Limb (tissue), 2 donors: Measurements from ENCODE around the gene EVL.
A peak's percentile ranks its signal among the peaks of the same experiment; 100 is the strongest.
"Not testable (repeated sequence)": the region's sequence is repeated elsewhere in the genome, so short reads cannot be mapped to it uniquely, and the experiment has no call there.

Experiments used
- DNase-seq, 2 donors: peaks; one replicate each; pipeline ENCODE4 v3.0.0-alpha.2; 2016; ENCODE audit errors: extremely low spot score in 2 of 2

The EVL gene

DNA sequence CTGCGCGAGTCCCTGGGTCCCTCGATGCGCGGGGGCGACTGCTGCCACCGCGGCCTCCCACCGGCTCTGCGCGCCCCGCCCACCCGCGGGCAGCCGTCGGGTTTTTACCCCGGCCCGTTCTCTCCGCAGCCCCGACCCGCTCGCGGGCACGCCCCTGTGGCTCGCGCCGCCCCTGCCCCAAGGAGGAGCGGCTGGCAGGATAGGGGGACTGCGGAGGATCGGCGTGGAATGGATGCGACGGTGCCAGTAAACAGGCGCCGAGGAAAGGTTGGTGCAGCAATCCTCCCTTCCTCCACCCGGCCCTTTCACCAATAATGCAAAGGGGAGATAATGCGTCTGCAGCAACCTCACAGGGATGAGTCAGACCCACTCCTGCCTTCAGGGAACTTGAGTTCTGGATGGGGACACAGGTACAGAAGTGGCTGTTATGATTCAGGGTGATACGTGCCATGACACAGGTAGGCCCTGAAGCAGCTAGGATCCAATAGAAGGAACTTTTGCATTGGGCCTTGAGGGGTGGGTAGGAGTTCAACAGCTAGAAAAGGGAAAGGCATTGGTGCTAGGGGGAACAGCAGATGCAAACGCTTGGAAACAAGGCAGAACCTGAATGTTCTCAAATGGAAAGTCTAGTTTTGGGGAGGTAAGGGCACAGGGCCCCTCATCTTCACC is 94.8 kb downstream of the EVL start:
- no peak for DNase-seq

DNA sequence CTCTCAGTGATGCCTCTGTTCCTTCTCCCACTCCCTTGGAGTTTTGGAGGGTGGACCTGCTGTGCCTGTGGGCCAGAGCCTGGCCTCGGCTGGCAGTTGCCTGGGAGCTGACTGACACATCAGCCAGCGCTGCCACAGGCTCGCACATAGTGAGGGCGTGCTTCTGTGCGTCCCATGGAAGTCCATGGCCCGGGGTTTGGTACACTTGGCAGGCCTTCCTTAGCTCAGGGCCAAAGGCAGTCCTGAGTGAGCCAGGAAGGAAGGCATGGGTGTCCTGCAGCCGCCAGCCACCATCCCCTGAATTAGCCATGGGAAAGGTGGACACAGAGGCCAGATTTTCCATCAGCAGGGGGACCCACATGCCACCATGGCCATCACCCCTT is 95.3 kb downstream of the EVL start:
- DNase-seq, result peak in 1 of 2 donors; percentile 19

DNA sequence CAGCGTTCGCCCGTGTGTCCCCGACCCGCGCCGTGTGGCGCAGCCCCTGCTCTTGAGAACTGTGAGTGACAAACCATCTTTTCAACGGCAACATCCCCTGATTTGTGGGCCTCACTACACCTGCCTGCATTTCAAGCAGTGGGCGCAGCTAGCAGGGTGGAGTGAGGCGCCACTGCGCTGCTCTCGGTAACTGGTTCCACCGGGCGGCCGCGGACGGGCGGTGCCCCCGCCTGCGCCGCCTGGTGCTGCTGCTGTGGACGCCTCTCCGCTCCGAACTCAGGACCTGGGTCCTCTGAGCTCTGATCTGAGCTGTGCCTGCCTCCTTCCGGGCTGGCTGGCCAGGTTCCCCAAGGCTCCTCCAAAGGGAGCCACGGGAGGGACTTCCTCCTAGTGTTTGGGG is 100.2 kb downstream of the EVL start:
- no peak for DNase-seq

DNA sequence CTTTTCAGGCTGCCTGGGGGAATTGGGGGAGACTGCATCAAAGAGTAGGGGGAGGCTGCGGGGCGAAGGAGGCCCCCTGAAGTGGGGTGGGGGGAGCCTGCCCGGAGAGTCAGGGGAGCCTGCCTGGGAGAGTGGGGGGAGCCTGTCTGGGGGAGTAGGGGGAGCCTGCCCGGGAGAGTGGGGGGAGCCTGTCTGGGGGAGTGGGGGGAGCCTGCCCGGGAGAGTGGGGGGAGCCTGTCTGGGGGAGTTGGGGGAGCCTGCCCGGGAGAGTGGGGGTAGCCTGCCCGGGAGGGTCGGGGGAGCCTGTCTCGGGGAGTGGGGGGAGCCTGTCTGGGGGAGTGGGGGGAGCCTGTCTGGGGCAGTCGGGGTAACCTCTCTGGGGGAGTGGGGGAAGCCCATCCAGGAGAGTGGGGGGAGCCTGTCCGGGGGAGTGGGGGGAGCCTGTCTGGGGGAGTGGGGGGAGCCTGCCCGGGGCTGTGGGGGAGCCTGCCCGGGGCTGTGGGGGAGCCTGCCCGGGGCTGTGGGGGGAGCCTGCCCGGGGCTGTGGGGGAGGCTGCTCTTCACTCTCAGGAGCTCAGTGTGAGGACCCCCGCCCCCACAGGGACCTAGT is 100.7 kb downstream of the EVL start:
- no peak for DNase-seq

DNA sequence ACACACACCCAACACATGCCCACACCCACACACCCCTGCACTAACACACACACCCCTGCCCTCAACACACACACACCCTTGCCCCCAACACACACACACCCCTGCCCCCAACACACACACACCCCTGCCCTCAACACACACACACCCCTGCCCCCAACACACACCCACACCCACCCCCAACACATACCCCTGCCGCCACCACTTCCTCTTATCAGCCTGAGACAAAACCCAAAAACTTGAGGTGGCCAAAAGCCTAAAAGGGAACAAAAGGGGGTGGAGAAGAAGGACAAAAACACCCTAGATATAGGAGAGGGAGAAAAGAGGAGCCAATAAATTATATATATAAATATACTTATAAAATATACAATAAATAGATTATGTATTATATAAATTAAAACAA is 103.3 kb downstream of the EVL start:
- DNase-seq, result no peak

DNA sequence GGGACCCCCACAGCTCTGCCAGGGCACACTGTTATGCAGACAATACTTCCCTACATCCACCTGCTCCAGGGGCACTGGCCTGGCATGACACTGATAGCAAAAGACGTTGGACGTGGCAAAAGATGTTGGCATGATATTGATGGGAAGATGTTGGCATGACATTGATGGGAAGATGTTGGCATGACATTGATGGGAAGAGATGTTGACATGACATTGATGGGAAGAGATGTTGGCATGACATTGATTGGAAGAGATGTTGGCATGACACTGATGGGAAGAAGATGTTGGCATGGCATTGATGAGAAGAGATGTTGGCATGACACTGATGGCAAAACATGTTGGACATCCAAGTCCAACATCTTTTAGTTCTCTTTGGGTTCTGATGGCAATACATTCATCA is 105.7 kb downstream of the EVL start:
- no peak for DNase-seq

DNA sequence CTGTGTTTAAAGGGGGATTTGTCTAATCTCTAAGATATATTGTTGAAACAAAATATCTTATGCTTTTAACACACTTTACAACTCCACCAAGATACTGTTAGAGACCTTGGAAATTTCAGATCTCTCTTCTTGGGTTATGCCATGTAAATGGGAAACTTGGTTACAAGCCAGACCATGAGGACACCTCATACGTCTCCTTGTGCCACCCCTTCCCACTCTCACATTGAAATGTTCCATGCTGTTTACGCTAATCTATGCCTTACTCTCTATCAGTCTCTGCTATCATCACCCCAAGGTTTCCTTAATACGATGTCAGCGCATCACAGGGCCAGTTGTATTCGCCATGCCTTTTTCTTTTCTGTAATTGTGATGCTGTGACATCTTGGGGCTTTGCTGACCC is 107.6 kb downstream of the EVL start:
- no peak for DNase-seq

DNA sequence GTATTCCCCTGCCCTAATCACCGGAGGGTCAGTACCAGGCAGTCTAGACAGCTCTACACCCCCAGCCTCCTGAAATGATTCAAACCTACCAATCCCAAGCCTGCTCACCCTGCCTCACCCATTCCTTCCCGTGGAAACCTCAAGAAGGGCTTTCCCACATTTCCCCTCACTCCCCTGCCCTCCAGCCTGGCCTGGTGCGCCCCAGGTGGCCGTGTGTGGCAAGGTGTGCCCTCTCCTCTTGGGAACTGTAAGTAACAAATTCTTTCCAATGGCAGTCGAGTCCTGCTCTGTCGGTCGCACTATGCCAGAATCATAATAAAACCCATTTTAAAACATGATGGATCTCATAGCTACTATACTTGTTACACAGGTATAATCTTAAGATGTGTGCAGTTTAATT is 108.1 kb downstream of the EVL start:
- no peak for DNase-seq

DNA sequence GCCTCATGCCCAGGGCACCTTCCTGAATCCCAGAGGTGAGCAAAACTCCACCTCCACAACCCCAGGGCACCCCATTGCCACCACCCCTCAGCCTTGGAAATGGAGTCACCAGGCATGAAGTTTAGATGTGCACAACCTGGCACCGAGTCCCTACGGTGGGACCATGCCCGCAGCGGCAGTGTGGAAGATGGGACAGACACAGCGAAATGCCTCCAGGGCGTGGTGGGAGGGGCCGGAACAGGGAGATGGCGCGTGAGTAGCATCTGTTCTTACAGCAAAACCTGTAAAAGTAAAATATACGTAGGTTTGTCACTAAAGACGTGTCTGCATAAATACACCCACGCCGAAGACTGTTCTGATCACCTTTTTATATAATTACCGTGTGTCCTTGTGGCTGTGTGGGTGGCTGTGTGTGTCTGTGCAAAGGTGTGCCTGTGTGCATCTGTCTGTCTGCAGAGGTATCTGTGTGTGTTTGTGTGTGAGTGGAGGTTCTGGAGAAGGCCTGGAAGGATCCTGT is 111.6 kb downstream of the EVL start:
- no peak for DNase-seq

DNA sequence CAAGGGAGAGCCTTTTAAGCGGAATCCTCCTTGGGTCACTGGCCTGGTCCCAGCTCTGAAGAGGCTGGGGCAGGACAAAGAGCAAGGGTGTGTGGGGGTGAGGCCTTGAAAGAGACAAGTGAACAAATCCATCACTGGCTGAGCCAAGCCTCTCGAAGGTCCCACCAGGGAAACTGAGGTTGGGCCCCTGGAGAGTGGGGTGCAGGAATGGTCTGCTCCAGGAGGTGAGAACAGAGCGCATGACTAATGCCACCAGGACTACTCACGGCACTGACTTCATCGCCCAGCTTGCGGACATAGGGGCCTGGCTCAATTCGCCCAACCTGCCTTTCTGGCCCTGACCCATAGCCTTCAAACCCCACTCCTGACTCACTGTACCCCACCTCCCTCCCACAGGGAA is 113.5 kb downstream of the EVL start:
- DNase-seq, result no peak

DNA sequence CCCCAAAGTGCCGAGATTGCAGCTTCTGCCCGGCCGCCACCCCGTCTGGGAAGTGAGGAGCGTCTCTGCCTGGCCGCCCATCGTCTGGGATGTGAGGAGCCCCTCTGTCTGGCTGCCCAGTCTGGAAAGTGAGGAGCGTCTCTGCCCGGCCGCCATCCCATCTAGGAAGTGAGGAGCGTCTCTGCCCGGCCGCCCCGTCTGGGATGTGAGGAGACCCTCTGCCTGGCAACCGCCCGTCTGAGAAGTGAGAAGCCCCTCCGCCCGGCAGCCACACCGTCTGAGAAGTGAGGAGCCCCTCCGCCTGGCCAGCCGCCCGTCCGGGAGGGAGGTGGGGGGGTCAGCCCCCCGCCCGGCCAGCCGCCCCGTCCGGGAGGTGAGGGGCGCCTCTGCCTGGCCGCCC is 115.4 kb downstream of the EVL start:
- DNase-seq, result not testable (repeated sequence)

DNA sequence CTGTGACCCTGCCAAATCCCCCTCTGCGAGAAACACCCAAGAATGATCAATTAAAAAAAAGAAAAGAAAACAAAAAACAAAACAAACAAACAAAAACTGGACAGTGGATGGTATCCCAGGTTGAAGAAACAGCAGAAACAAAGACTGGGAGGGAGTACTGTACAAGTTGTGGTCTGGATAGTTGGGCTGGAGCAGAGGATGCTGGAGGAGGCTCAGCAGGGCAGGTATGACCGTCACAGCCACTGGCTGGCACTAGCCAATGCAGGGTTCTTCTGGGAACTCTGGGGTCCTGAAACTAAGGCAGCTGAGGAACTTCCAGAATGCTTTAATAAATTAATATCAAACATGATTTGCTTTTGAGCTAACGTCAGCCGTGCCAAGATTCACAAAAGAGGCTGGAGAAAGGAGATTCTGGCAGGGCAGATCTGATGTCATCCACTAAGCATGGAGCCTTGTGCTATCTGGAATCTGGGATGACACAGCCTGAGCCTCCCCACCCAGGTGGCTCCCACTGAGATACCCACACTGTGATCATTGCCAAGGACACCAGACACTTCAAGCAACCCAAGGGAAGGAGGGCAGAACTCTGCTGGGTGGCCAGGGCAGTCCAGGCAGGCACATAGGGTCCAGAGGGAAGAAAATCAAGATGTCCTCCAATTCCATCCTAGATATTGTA is 116.8 kb downstream of the EVL start:
- not testable (repeated sequence) for DNase-seq

DNA sequence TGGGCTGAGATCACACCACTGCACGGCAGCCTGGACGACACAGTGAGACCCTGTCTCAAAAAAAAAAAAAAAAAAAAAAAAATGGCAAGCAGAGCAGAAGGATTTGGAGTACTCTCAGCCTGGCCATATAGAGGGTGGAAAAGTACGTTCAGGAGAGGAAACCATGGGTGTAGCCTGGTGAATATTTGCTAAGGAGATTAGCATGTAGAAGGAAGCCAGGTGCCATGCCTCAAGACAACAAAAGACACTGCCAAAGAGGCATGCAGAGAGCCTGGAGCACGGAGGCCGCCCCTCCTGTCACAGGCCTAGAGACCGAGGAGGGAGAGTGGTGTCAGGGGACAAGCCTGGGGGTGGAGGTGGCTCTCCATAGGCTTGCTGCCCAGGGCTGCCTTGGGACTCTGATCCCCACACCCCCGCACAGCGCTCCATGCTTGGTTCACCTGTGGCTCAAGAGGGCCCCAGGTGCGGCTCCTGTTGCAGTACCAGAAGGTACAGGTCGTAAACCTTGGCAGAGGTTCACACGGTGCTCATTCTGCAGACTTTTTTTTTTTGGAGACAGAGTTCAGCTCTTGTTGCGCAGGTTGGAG is 122.1 kb downstream of the EVL start:
- no peak for DNase-seq

DNA sequence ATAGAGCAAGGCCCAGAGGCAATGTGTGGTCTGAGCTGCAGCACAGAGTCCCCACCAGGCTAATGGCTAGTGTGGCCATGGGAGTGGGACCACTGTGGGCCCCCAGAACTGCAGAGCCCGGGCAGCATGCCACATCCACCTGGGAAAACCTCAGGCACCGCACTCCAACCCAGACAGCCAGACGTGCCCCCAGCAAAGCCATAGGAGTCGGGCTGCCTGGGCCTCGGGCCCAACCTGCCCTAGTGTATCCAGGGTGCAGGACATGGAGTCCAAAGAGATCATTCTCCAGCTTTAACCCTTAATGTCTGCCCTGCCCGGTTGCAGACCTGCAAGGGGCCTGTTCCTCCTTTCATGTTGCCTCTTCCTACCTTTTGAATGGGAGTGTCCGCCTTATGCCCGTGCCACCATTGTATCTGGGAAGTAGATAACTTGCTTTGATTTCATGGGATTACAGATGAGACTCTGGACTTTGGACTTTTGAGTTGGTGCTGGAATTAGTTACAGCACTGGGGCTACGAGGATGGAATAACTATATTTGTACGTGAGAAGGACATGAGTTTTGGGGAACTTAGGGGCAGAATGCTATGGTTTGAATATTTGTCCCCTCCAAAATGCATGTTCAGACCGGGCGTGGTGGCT is 123.3 kb downstream of the EVL start:
- no peak for DNase-seq

DNA sequence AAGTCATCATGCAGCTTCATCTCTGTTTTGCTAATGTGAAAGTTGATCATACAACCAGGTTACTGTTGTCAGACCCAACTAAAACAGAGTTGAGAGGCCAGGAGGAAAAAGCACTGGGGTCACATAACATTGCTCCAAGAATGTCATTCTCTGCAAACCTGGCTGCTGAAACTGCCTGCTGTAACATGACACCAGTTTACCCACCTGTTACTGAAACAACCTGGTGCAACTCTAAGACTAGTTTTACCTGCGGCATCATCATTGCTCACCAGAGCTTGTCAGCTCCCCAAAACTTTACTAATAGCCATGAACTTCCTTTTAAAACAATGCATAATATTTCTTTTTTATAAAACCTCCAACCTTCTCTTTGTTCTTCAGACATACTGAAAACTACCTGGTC is 124.9 kb downstream of the EVL start:
- no peak for DNase-seq

DNA sequence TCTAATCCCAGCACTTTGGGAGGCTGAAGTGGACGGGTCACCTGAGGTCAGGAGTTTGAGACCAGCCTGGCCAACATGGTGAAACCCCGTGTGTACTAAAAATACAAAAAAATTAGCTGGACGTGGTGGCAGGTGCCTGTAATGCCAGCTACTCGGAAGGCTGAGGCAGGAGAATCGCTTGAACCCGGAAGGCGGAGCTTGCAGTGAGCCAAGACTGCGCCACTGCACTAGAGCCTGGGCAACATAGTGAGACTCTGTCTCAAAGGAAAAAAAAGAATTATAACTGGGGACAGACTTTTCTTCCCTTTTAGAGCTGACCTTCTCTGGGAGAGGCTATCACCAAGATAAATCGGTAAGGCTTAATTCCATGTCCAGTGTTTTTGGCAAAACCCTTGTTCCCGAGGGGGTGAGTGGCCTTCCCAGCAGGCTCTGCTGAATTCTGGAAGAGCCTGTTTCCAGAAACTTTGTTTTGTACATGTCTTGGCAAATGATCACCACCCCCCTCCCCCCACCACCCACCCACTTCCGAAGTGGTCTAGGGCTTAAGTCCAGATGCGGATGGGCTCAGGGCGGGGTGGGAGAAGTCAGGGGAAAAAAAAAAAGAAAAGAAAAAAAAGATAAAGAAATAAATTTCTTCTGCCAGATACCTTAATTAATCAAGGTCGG is 126.5 kb downstream of the EVL start:
- no peak for DNase-seq

DNA sequence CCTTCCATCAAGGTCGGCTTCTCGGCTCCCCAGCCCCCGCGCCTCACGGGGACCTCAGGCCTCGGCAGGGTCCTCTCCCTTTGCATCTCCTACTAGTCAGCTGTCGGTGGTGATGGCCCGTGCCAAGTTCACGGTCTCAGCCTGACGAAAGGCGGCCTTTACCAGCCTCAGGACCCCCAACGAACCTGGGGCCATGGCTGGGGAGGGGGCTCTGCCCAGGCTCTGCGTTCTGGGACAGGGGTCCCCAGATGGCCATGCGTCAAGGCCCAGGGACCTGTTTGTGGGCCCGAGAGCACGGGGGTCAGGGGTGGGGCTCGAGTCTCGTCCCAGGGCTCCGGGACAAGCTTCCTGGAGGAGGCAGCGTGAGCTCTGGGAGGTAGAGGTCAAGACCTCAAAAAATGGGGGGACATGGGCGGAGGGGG is 127.0 kb downstream of the EVL start:
- peak in 1 of 2 donors; percentile 46 for DNase-seq

DNA sequence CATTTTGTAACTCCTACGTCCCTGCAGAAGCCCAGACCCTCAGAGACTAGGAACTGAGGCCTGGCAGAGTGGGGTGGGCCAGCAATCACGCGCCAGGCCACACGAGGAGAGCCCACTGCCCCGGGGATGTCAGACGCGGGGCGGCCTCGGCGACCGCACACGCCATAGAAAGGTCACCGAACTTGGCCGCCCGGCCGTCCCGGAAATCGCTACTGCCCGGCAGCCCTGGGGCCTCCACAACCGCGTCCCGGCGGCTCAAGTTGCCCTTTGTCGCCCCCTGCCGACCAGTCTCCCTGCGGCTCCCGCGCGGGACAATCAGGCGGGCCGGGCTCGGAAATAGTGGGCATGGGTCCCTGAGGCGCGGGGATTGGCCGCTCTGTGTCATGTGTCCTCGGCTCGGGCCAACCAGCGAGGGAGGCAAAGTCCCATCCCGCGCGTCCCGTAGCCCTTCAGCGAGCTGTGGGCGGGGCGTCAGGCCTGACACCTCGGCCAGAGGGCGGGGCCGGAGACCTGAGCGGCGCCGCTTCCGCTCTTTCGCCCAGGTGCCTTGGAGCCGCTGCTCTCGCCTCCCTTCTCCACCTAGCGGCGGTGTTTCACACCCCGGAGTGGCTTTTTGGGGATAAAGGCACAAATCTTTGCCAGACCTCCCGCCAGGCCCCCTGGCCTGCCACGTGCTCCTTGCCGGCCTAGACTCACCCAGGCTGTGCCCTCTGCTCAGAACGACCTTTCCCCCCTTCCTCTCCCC is 127.6 kb downstream of the EVL start:
- DNase-seq, result peak; percentile 98 to 100
